HUES64 (cell line): Measurements from ENCODE around the gene POTEG. TPM values are rescaled to one million over a fixed set of nuclear protein-coding genes. Genes with fewer than 3 reads are reported as not detected.
"Not testable (repeated sequence)": the region's sequence is repeated elsewhere in the genome, so short reads cannot be mapped to it uniquely, and the experiment has no call there.

Experiments used
- H3K27ac ChIP-seq: 2 replicates; pipeline ENCODE4 v1.7.0; 2013; ENCODE audit warnings: low read depth, low read length, inconsistent platforms
- H3K27me3 ChIP-seq: 2 replicates; pipeline ENCODE4 v1.6.1; 2013; ENCODE audit warnings: mild to moderate bottlenecking, low read length; ENCODE audit not compliant: insufficient read depth
- H3K36me3 ChIP-seq: 2 replicates; pipeline ENCODE4 v1.6.1; 2013; ENCODE audit warnings: mild to moderate bottlenecking, low read length; ENCODE audit not compliant: insufficient read depth
- H3K4me1 ChIP-seq: 2 replicates; pipeline ENCODE4 v1.6.1; 2013; ENCODE audit warnings: mild to moderate bottlenecking, low read length, moderate library complexity; ENCODE audit not compliant: insufficient read depth
- H3K4me3 ChIP-seq: 2 replicates; pipeline ENCODE4 v1.5.1; 2013; ENCODE audit warnings: mild to moderate bottlenecking, low read length, moderate library complexity
- H3K9ac ChIP-seq: 2 replicates; pipeline ENCODE4 v1.6.1; 2013; ENCODE audit warnings: mild to moderate bottlenecking, low read depth, low read length
- H3K9me3 ChIP-seq: 2 replicates; pipeline ENCODE4 v1.6.1; 2013; ENCODE audit warnings: low read depth, low read length; ENCODE audit not compliant: insufficient read depth
- WGBS: fragments of 150-250, 120-280 bp; methylation state at CpG from one replicate; pipeline ENCODE4 v1.1.7; 2013; ENCODE audit warnings: missing lambda C conversion rate; 5-methylcytosine and 5-hydroxymethylcytosine counted together
- polyA plus RNA-seq, 2 experiments: library from polyadenylated mRNA; stranded (reverse); fragments of 50-300 nt; gene quantifications; one replicate each; pipeline ENCODE4 v1.2.3, GENCODE V29; 2013

The POTEG gene
- not detected for polyA plus RNA-seq (2013, experiment 1 of 2)
- polyA plus RNA-seq (2013, experiment 2 of 2): not detected

DNA sequence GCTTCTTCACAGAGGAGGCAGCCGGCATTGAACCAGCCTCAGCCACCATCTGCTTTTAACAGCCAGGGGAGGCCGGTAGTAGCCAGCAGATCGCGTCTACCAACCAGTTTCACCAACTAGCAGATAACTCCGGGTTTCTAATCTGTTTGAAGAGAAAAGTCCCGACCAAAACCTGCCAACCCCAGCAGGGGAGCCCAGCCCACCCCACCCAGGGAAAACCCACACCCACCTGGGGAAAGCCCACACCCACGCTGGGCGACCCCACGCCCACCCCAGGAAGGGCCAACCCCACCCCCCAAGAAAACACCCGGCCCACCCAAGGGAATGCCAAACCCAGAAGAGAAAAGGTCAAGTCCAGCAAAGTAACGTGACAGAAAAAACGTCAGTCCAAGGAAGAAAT is at the start of gene POTEG:
Gene POTEG, minus strand, starts transcription at position 101 of the 400 bp plus-strand sequence. Its CDS starts 52 bp downstream, at position 49.
- H3K27ac ChIP-seq, H3K4me1 ChIP-seq, H3K9ac ChIP-seq, H3K27me3 ChIP-seq, H3K4me3 ChIP-seq, H3K36me3 ChIP-seq, H3K9me3 ChIP-seq: not testable (repeated sequence)
- no CpG with 5 or more reads among the region's 12 CpGs for WGBS

DNA sequence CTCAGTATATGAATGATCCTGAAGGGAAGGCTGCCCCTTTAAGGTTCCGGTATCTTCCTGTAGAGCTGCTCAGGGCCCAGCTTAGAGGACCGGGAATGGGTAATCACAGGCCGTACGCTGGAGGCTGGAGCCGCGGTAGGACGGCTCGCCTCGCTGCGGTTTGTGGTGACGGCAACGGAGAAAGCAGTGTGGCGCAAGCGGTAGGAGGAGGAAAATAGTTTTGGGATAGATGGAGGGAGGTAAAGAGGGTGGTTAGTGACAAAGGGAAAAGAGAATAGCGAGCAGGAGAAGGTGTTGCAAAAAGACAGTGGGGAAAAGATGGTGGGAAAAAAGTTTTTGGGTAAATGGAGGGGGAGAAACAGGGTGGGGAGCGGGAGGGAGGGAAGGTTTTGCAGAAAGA is 48.0 kb upstream of the POTEG start:
- H3K36me3 ChIP-seq, H3K9ac ChIP-seq, H3K27me3 ChIP-seq, H3K4me1 ChIP-seq, H3K9me3 ChIP-seq, H3K27ac ChIP-seq, H3K4me3 ChIP-seq: not testable (repeated sequence)
- 98% methylated on average over 10 of the region's 16 CpGs for WGBS

DNA sequence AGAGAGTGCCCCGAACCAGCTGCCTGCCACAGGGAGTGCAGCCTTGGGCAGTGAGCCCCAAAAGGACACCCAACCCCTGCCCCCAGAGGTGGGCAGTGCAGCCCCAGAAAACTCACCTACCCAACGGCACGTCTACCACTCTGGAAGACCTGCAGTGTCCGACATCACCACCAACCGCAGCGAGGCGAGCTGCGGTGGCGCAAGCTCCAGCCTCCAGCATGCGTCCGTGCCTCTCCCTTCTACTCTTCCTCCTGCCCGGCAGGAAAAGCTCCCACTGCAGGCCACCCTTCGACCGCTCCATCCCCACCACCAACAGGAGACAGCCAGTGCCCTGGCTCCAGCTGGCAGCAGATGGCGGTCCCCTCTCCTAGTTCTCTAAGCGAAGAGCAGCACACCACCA is 47.3 kb upstream of the POTEG start:
- WGBS: no CpG with 5 or more reads among the region's 16 CpGs
- not testable (repeated sequence) for H3K27me3 ChIP-seq, H3K27ac ChIP-seq

DNA sequence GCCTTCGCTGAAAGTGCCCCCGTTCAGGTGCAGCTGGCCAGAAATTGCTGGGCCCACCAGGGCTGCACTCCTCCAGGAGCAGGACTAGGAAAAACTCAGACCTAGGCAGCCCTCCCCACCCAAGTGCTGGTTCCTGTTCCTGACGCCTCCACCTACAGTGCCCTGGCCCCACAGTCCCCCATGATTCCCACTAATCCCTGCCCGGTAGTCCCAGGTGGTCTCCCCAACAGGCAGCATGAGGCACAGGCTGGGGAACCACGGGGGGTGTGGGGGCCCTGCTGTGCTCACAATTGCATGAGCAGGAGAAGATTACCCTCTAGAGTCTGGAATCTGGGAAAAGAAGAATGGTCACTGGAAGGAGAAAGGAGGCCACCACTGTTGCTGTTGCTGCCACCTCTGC is 46.4 kb upstream of the POTEG start:
- not testable (repeated sequence) for H3K9me3 ChIP-seq, H3K9ac ChIP-seq
- no CpG with 5 or more reads among the region's 5 CpGs for WGBS

More for the DNA sequence above, 47.3 kb upstream of the POTEG start:
- not testable (repeated sequence) for H3K9me3 ChIP-seq, H3K9ac ChIP-seq, H3K4me1 ChIP-seq, H3K4me3 ChIP-seq, H3K36me3 ChIP-seq

DNA sequence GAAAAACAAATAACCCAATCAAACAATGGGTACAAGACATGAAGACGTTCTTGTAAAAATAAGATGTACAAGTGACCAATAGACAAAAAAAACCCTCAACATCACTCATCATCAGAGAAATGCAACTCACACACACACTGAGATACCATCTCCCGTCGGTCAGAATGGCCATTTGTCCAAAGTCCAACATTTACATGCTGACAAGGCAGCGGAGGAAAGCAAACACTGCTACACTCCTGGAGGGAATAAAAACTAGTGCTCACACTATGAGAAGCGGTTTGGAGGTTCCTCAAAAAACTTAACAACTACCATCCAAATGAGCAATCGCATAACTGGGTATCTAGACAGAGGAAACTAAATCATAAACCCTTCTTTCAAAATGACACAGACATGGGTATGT is 11.6 kb upstream of the POTEG start:
- not testable (repeated sequence) for H3K27me3 ChIP-seq, H3K4me1 ChIP-seq, H3K27ac ChIP-seq, H3K9me3 ChIP-seq, H3K4me3 ChIP-seq, H3K9ac ChIP-seq, H3K36me3 ChIP-seq
- WGBS: 100% methylated on average over 1 of the region's 6 CpGs

More for the DNA sequence above, 46.4 kb upstream of the POTEG start:
- H3K27ac ChIP-seq, H3K4me1 ChIP-seq, H3K27me3 ChIP-seq, H3K36me3 ChIP-seq, H3K4me3 ChIP-seq: not testable (repeated sequence)

DNA sequence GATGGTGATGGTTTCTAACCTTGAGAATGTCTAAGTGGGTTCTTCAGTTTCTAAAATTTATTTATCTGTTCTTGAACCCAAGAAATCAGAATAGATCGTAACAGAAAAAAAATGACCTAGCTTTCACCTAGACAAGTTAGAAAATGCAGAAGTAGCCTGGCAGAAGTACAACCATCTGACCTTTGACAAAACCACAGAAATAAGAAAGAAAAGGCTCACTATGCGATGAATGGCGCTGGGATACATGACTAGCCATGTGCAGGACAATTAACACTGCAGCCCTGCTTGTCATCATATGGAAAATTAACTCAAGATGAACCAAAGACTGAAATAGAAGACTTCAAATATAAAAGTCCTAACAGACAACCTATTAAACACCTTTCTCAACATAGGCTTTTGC is 5.7 kb upstream of the POTEG start:
- not testable (repeated sequence) for H3K9me3 ChIP-seq, H3K9ac ChIP-seq, H3K36me3 ChIP-seq, H3K4me1 ChIP-seq, H3K27ac ChIP-seq, H3K4me3 ChIP-seq, H3K27me3 ChIP-seq
- WGBS: 20% methylated on average over 1 of the region's 3 CpGs

DNA sequence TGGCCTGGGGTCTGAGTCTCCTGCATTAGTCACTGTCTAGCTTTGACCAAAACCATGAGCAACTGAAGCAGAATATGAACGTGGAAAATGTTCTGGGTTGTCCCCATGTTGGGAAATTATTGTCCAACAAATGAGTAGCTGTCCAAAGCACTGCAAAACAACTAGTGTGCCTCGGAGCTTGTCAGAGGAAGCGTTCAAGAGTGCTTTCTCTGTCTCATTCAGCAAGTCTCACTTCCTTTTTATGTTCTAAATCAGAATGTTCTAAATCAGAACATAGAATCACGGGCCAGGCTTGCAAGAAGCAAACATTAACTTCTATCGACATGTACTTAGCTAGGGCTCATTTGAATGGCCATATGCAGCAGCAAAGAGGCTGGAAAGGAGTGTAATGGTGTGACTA is 5.1 kb upstream of the POTEG start:
- H3K36me3 ChIP-seq, H3K27ac ChIP-seq, H3K27me3 ChIP-seq, H3K9ac ChIP-seq, H3K4me1 ChIP-seq, H3K9me3 ChIP-seq, H3K4me3 ChIP-seq: not testable (repeated sequence)
- WGBS: 13% methylated on average over 2 of the region's 5 CpGs

DNA sequence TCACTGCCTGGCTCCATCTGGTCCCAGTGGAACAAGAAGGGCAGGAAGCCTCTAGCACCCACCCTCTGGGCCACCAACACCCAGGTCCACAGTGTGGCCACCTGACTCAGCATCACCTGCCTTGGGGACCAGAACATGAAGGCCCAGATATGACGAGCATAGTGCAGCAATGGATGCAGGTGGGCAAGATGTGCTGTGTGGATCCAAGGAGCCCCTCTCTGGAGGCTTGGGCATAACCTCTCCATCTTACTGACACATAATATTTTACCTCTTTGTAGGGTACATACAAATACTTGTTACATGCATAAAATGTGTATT is 2.9 kb upstream of the POTEG start:
- not testable (repeated sequence) for H3K27me3 ChIP-seq, H3K4me1 ChIP-seq, H3K9ac ChIP-seq, H3K9me3 ChIP-seq, H3K27ac ChIP-seq, H3K36me3 ChIP-seq, H3K4me3 ChIP-seq
- WGBS: no CpG with 5 or more reads among the region's 1 CpG

DNA sequence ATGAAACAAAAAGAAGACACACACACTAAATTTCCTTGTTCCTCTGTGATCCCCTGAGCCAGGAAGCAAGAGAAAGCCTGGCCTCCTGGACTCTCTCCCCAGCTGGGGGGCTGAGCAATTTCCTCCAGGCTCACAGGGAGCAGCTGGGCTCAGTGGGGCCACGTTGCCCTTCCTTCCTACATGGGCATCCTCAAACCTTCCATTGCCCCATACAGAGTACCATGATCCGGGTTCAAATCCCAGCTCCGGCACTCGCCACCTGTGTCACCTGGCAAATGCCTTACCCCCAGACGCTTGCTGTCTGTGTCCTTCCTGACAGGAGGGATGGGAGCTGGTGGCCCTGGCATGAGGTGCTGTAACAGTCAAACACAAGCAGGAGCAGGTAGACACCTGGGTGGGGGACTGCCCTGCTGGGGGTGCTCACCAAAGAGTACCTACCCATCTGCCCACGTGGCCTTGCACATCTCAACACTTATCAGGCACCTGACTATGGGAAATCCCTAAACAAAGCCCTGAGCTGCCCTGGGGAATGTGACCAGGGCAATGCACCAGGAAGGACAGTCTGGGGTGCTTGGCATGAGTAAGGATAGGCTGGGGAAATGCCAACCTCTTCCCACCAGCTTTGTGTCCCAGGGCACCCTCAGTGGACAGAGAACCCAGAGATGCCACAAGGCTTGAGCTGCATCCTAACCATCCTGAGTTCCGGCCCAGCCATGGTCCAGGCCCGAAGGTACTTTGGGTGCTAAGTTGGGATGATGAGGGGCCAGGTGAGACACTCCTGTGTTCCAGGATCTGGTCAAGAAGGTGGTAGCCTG is 2.4 kb upstream of the POTEG start:
- not testable (repeated sequence) for H3K9ac ChIP-seq, H3K4me1 ChIP-seq, H3K27me3 ChIP-seq, H3K36me3 ChIP-seq, H3K9me3 ChIP-seq, H3K4me3 ChIP-seq, H3K27ac ChIP-seq
- no CpG with 5 or more reads among the region's 8 CpGs for WGBS

DNA sequence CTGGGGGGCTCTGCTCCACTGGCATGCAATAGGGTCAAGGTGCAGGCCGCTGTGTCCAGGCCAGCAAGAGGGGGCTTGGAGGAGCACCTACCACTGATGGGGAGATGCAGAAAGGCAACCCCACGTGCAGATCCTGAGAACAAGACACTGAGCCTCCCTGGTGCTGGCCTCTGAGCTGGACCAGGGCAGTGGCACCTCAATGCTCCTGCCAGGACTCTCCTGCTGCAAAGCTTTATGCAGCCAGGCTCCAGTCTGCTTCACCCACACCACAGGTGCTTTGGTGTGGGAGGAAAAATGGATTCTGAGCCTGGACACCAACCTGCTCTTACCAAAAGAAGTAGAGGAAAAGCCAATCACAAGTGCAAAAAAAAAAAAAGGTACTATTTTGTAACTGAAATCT is 1.7 kb upstream of the POTEG start:
- not testable (repeated sequence) for H3K27ac ChIP-seq, H3K4me1 ChIP-seq, H3K36me3 ChIP-seq, H3K9ac ChIP-seq, H3K27me3 ChIP-seq, H3K4me3 ChIP-seq, H3K9me3 ChIP-seq
- WGBS: no CpG with 5 or more reads among the region's 2 CpGs

DNA sequence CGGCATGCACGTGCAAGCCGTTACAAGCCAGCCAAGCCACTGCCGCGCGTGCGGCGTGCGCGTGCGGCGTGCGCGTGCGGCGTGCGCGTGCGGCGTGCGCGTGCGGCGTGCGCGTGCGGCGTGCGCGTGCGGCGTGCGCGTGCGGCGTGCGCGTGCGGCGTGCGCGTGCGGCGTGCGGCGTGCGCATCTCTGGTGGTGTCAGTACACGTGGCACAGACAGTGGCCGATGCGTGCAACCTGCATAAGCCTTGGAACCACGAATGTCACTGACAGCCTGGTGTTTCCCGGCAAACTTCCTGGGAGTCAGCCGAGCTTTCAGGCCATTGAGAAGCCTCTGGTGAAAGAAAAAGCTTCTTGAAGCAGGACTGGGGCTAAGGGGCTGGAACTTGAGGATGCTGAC is 750 bp upstream of the POTEG start:
- H3K4me3 ChIP-seq, H3K9me3 ChIP-seq, H3K27me3 ChIP-seq, H3K4me1 ChIP-seq, H3K36me3 ChIP-seq, H3K27ac ChIP-seq, H3K9ac ChIP-seq: not testable (repeated sequence)
- WGBS: 94% methylated on average over 33 of the region's 53 CpGs

DNA sequence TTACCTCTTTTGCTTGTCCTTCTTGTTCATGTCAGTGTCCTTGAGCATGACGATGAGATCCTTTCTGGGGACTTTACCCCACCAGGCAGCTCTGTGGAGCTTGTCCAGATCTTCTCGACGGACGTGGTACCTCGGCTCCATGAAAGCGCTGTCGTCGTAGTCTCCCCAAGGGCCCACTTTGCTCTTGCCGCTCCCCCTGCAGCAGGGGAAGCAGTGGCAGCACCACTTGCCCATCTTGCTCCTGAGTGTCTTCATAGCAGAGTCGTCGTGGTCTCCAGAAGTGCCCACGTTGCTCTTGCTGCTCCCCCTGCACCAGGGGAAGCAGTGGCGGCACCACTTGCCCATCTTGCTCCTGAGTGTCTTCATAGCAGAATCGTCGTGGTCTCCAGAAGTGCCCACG is 376 bp downstream of the POTEG start:
- not testable (repeated sequence) for H3K9ac ChIP-seq, H3K4me1 ChIP-seq, H3K27me3 ChIP-seq, H3K9me3 ChIP-seq, H3K4me3 ChIP-seq, H3K27ac ChIP-seq, H3K36me3 ChIP-seq
- WGBS: 83% methylated on average over 6 of the region's 16 CpGs
